HTERT RPE-1 (cell line): ENCODE measurements around the gene ARID5B.

Experiments used
- in situ Hi-C: fragments of 300-500 bp; cut with MboI; formaldehyde crosslinking; loops from 4 replicates; pipeline ENCODE4 v1.14.3; 2020; ENCODE audit warnings: low sequenced_read_pairs

Gene ARID5B

GRCh38 chr10:61882621-61883370, 18.7 kb upstream of the ARID5B start:
- in situ Hi-C loops = no loop called here

GRCh38 chr10:61883371-61884025, 18.0 kb upstream of the ARID5B start:
- in situ Hi-C loops = no loop called here

GRCh38 chr10:61887772-61888171, 13.7 kb upstream of the ARID5B start:
- in situ Hi-C loops = no loop called here

- in situ Hi-C loops = no loop called here
These were observed 12.8 kb upstream of the ARID5B start for GRCh38 chr10:61888744-61889143.

GRCh38 chr10:61890430-61890829, 11.1 kb upstream of the ARID5B start:
- in situ Hi-C loops = no loop called here

GRCh38 chr10:61890881-61891409, 10.6 kb upstream of the ARID5B start:
- in situ Hi-C loops = no loop called here

- in situ Hi-C loops = no loop called here
These were observed 9.5 kb upstream of the ARID5B start for GRCh38 chr10:61891906-61892585.

- in situ Hi-C loops = no loop called here
These were observed 8.5 kb upstream of the ARID5B start for GRCh38 chr10:61892961-61893360.

GRCh38 chr10:61894133-61894532, 7.4 kb upstream of the ARID5B start:
- in situ Hi-C loops = no loop called here

- in situ Hi-C loops = no loop called here
These were observed 5.5 kb upstream of the ARID5B start for GRCh38 chr10:61895898-61896600.

- in situ Hi-C loops = no loop called here
These were observed 4.4 kb upstream of the ARID5B start for GRCh38 chr10:61896854-61897661.

GRCh38 chr10:61897671-61898434, 3.6 kb upstream of the ARID5B start:
- in situ Hi-C loops = no loop called here

GRCh38 chr10:61898435-61898778, 3.1 kb upstream of the ARID5B start:
- in situ Hi-C loops = no loop called here

- in situ Hi-C loops = no loop called here
These were observed 2.4 kb upstream of the ARID5B start for GRCh38 chr10:61899069-61899531.

- in situ Hi-C loops = no loop called here
These were observed 1.9 kb upstream of the ARID5B start for GRCh38 chr10:61899663-61899996.

- in situ Hi-C loops = no loop called here
These were observed 1.3 kb upstream of the ARID5B start for GRCh38 chr10:61899997-61900828.

- in situ Hi-C loops = no loop called here
These were observed 438 bp downstream of the ARID5B start for GRCh38 chr10:61901829-61902444.

GRCh38 chr10:61902445-61903220, 1.1 kb downstream of the ARID5B start:
- in situ Hi-C loops = no loop called here
